HG02759 (cell line): ENCODE data around the gene SFRP4.
"Not testable (repeated sequence)": the region's sequence is repeated elsewhere in the genome, so short reads cannot be mapped to it uniquely, and the experiment has no call there.

Experiments used
- ATAC-seq: cut with Tn5 transposase; IDR thresholded peaks from one replicate; pipeline ENCODE4 v1.9.1; 2021; ENCODE audit warnings: mild to moderate bottlenecking, moderate library complexity; ENCODE audit not compliant: unreplicated experiment

Gene SFRP4

GRCh38 chr7:37916673-37917660 is at the start of gene SFRP4:
SFRP4 (minus strand) TSS chr7:37916817; CDS start chr7:37916537, 280 bp downstream.
- ATAC-seq, result peak; percentile 28

- no peak for ATAC-seq
These were observed 47.6 kb upstream of the SFRP4 start for GRCh38 chr7:37964196-37964595.

GRCh38 chr7:37961251-37961650 is 44.6 kb upstream of the SFRP4 start:
- ATAC-seq, result no peak

GRCh38 chr7:37960483-37960882 is 43.9 kb upstream of the SFRP4 start:
- no peak for ATAC-seq

- ATAC-seq, result no peak
These were observed 40.8 kb upstream of the SFRP4 start for GRCh38 chr7:37957221-37957970.

- no peak for ATAC-seq
These were observed 40.2 kb upstream of the SFRP4 start for GRCh38 chr7:37956791-37957190.

GRCh38 chr7:37954217-37954616 is 37.6 kb upstream of the SFRP4 start:
- not testable (repeated sequence) for ATAC-seq

- no peak for ATAC-seq
These were observed 35.6 kb upstream of the SFRP4 start for GRCh38 chr7:37952240-37952639.

GRCh38 chr7:37947941-37948210 is 31.3 kb upstream of the SFRP4 start:
- no peak for ATAC-seq

- no peak for ATAC-seq
These were observed 30.7 kb upstream of the SFRP4 start for GRCh38 chr7:37947138-37947940.

GRCh38 chr7:37945336-37945735 is 28.7 kb upstream of the SFRP4 start:
- ATAC-seq, result no peak

- ATAC-seq, result no peak
These were observed 28.1 kb upstream of the SFRP4 start for GRCh38 chr7:37944737-37945054.

GRCh38 chr7:37943905-37944736 is 27.5 kb upstream of the SFRP4 start:
- peak; percentile 54 for ATAC-seq

GRCh38 chr7:37942934-37943610 is 26.5 kb upstream of the SFRP4 start:
- peak; percentile 52 for ATAC-seq

GRCh38 chr7:37933018-37933566 is 16.5 kb upstream of the SFRP4 start:
- no peak for ATAC-seq

GRCh38 chr7:37932543-37932942 is 15.9 kb upstream of the SFRP4 start:
- ATAC-seq, result no peak

- no peak for ATAC-seq
These were observed 13.8 kb upstream of the SFRP4 start for GRCh38 chr7:37930226-37930948.

GRCh38 chr7:37928878-37929277 is 12.3 kb upstream of the SFRP4 start:
- ATAC-seq, result no peak
